GM21528 (cell line): ENCODE measurements around the gene OSER1.

Experiments used
- ATAC-seq: cut with Tn5 transposase; IDR thresholded peaks from one replicate; pipeline ENCODE4 v1.9.1; 2021; ENCODE audit warnings: mild to moderate bottlenecking, moderate library complexity; ENCODE audit not compliant: unreplicated experiment, low FRiP score

OSER1 gene

GRCh38 chr20:44228465-44229258 is 18.1 kb upstream of the OSER1 start:
- no peak for ATAC-seq

GRCh38 chr20:44224637-44225036 is 14.1 kb upstream of the OSER1 start:
- no peak for ATAC-seq

- no peak for ATAC-seq
These were observed 13.2 kb upstream of the OSER1 start for GRCh38 chr20:44223721-44224120.

- no peak for ATAC-seq
These were observed 12.2 kb upstream of the OSER1 start for GRCh38 chr20:44222633-44223368.

GRCh38 chr20:44222027-44222426 is 11.5 kb upstream of the OSER1 start:
- ATAC-seq: no peak

GRCh38 chr20:44221368-44221954 is 10.9 kb upstream of the OSER1 start:
- ATAC-seq: no peak

GRCh38 chr20:44219791-44220190 is 9.2 kb upstream of the OSER1 start:
- ATAC-seq: no peak

GRCh38 chr20:44219170-44219730 is 8.7 kb upstream of the OSER1 start:
- ATAC-seq: no peak

- no peak for ATAC-seq
These were observed 7.9 kb upstream of the OSER1 start for GRCh38 chr20:44218446-44218845.

GRCh38 chr20:44217342-44218092 is 6.9 kb upstream of the OSER1 start:
- no peak for ATAC-seq

GRCh38 chr20:44215125-44215524 is 4.6 kb upstream of the OSER1 start:
- ATAC-seq: no peak

GRCh38 chr20:44212792-44213191 is 2.2 kb upstream of the OSER1 start:
- ATAC-seq: no peak

GRCh38 chr20:44211177-44212039 is 837 bp upstream of the OSER1 start:
- peak; percentile 12 for ATAC-seq

GRCh38 chr20:44209686-44210405 is 725 bp downstream of the OSER1 start:
- peak; percentile 11 for ATAC-seq

- no peak for ATAC-seq
These were observed 1.8 kb downstream of the OSER1 start for GRCh38 chr20:44208770-44209169.

GRCh38 chr20:44208165-44208564 is 2.4 kb downstream of the OSER1 start:
- ATAC-seq: no peak

GRCh38 chr20:44207126-44207723 is 3.3 kb downstream of the OSER1 start:
- ATAC-seq: no peak

GRCh38 chr20:44206132-44206531 is 4.4 kb downstream of the OSER1 start:
- no peak for ATAC-seq

- no peak for ATAC-seq
These were observed 5.7 kb downstream of the OSER1 start for GRCh38 chr20:44204832-44205215.
